Endothelial cell of umbilical vein (primary cell): Measurements from ENCODE around the gene ATP9B.

Experiments used
- FOS ChIP-seq: IDR thresholded peaks from 2 replicates; pipeline ENCODE4 v1.6.1; 2011; ENCODE audit warnings: mild to moderate bottlenecking, low read length, moderate library complexity, borderline replicate concordance; ENCODE audit not compliant: insufficient read depth
- POLR2AphosphoS5 ChIP-seq: IDR thresholded peaks from 2 replicates; pipeline ENCODE4 v1.6.1; 2012; ENCODE audit warnings: low read depth, mild to moderate bottlenecking, control low read depth, low read length, moderate library complexity; ENCODE audit not compliant: insufficient read depth
- TF ChIP-seq, protein P1 (sequence below), 2 donors: IDR thresholded peaks; 1 replicate in 1 of 2; 2 replicates in 1 of 2; pipeline ENCODE4 v1.5.1; 2011; ENCODE audit warnings: low read length in 2 of 2, mild to moderate bottlenecking in 2 of 2, moderate library complexity in 2 of 2, control low read depth in 1 of 2, inconsistent platforms in 1 of 2, low read depth in 1 of 2; ENCODE audit not compliant: insufficient read depth in 1 of 2; ENCODE audit errors: extremely low read depth in 1 of 2

DNA sequence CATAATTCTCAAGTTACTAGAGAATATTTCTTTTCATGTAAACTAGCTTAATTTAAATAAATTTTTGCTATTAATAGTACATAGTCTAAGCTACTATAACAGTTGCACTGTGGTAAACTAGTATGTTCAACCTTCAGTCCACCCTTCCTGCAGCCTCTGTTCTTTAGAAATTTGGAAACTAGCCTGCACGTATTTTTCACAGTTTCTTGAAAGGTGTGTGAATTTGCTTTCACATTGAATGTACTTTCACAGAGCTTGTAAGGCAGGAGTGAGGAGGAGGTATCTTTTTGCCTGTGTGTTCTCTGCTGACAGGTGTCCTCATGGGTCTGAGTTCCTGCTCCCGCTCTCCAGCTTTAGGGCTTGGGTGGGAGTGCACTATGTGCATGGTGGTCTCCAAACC is 117.5 kb downstream of the ATP9B start:
- TF ChIP-seq, protein P1, sequence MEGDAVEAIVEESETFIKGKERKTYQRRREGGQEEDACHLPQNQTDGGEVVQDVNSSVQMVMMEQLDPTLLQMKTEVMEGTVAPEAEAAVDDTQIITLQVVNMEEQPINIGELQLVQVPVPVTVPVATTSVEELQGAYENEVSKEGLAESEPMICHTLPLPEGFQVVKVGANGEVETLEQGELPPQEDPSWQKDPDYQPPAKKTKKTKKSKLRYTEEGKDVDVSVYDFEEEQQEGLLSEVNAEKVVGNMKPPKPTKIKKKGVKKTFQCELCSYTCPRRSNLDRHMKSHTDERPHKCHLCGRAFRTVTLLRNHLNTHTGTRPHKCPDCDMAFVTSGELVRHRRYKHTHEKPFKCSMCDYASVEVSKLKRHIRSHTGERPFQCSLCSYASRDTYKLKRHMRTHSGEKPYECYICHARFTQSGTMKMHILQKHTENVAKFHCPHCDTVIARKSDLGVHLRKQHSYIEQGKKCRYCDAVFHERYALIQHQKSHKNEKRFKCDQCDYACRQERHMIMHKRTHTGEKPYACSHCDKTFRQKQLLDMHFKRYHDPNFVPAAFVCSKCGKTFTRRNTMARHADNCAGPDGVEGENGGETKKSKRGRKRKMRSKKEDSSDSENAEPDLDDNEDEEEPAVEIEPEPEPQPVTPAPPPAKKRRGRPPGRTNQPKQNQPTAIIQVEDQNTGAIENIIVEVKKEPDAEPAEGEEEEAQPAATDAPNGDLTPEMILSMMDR (IDR thresholded peaks at IDR 0.05; ENCODE audit: extremely low read depth in 1 of 2, insufficient read depth in 1 of 2, low read depth in 1 of 2, low read length in 2 of 2): no peak
- no peak for TF ChIP-seq FOS
- TF ChIP-seq POLR2AphosphoS5: no peak
